Measurements from ENCODE around the gene ARGLU1.

Gene ARGLU1

GRCh38 chr13:106569233-106570095 lies 1.5 kb upstream of the ARGLU1 start:
- Histone ChIP-seq H3K79me2 (ENCODE audit: control insufficient read depth, insufficient read depth, low read length) (peaks cover 34% of the 10 kb centered on the region), H3K56ac (ENCODE audit: low read length) (no peak overlapping the region), H3K36me3 (ENCODE audit: control insufficient read depth, insufficient read depth, low read length) (no peaks in the 10 kb centered on the region), H3K79me1 (ENCODE audit: low read length) (no peaks in the 10 kb centered on the region), H2BK5ac (ENCODE audit: low read length) (no peak overlapping the region), H3K18ac (ENCODE audit: low read length) (no peak overlapping the region), H3K27ac (ENCODE audit: low read depth, low read length) (no peak overlapping the region), H4K8ac (ENCODE audit: low read depth, low read length) (no peak overlapping the region), H2AK5ac (ENCODE audit: low read length) (no peak overlapping the region), H4K5ac (ENCODE audit: low read length) (no peak overlapping the region), H3K4ac (ENCODE audit: low read depth, low read length) (no peak overlapping the region), H3K9ac (ENCODE audit: low read length) (no peak overlapping the region), H2BK15ac (replicated peaks; ENCODE audit: low read depth) (no peak overlapping the region), H3K4me2 (ENCODE audit: low read length) (no peak overlapping the region), H3K4me1 (ENCODE audit: control insufficient read depth, low read depth, low read length) (peaks cover 15% of the 10 kb centered on the region), H3K23ac (ENCODE audit: low read length) (no peak overlapping the region), H2BK120ac (ENCODE audit: low read depth, low read length) (no peak overlapping the region), H3K27me3 (ENCODE audit: insufficient read depth, low read length, poor library complexity) (no peaks in the 10 kb centered on the region), H3K4me3 (ENCODE audit: low read length) (no peak overlapping the region)
- DNase-seq = peak; percentile 44
- WGBS (ENCODE audit: extremely low coverage, insufficient coverage, low lambda C conversion rate) = no CpG with 5 or more reads among the region's 3 CpGs

- peaks cover 44% of the 10 kb centered on the region for H3K79me2 ChIP-seq (ENCODE audit: control insufficient read depth, insufficient read depth, low read length)
- no peak overlapping the region for H3K23ac ChIP-seq (ENCODE audit: low read length)
- WGBS (ENCODE audit: extremely low coverage, insufficient coverage, low lambda C conversion rate) = no CpG with 5 or more reads among the region's 11 CpGs
- H4K5ac ChIP-seq (ENCODE audit: low read length) = no peak overlapping the region
- DNase-seq = no peak
- H3K4ac ChIP-seq (ENCODE audit: low read depth, low read length) = no peak overlapping the region
- H3K79me1 ChIP-seq (ENCODE audit: low read length) = no peaks in the 10 kb centered on the region
- peaks cover 16% of the 10 kb centered on the region for H3K4me1 ChIP-seq (ENCODE audit: control insufficient read depth, low read depth, low read length)
- H4K8ac ChIP-seq (ENCODE audit: low read depth, low read length) = no peak overlapping the region
- H3K9ac ChIP-seq (ENCODE audit: low read length) = peak overlapping the region; percentile 31
- no peak overlapping the region for H3K4me3 ChIP-seq (ENCODE audit: low read length)
- H2AK5ac ChIP-seq (ENCODE audit: low read length) = no peak overlapping the region
- no peak overlapping the region for H3K27ac ChIP-seq (ENCODE audit: low read depth, low read length)
- no peak overlapping the region for H3K18ac ChIP-seq (ENCODE audit: low read length)
- H2BK120ac ChIP-seq (ENCODE audit: low read depth, low read length) = no peak overlapping the region
- no peaks in the 10 kb centered on the region for H3K27me3 ChIP-seq (ENCODE audit: insufficient read depth, low read length, poor library complexity)
- H3K4me2 ChIP-seq (ENCODE audit: low read length) = peak overlapping the region; percentile 38
- H2BK5ac ChIP-seq (ENCODE audit: low read length) = no peak overlapping the region
- peak overlapping the region; percentile 76 for H3K56ac ChIP-seq (ENCODE audit: low read length)
- no peak overlapping the region for H2BK15ac ChIP-seq (replicated peaks; ENCODE audit: low read depth)
- no peaks in the 10 kb centered on the region for H3K36me3 ChIP-seq (ENCODE audit: control insufficient read depth, insufficient read depth, low read length)
Measured at GRCh38 chr13:106568299-106569003, 514 bp upstream of the ARGLU1 start.

- Histone ChIP-seq H2AK5ac (ENCODE audit: low read length) (no peak overlapping the region), H3K4me1 (ENCODE audit: control insufficient read depth, low read depth, low read length) (peaks cover 19% of the 10 kb centered on the region), H3K27me3 (ENCODE audit: insufficient read depth, low read length, poor library complexity) (no peaks in the 10 kb centered on the region), H3K4ac (ENCODE audit: low read depth, low read length) (peak overlapping the region; percentile 81), H3K4me2 (ENCODE audit: low read length) (peak overlapping the region; percentile 83), H3K4me3 (ENCODE audit: low read length) (peak overlapping the region; percentile 91), H2BK120ac (ENCODE audit: low read depth, low read length) (no peak overlapping the region), H3K23ac (ENCODE audit: low read length) (no peak overlapping the region), H2BK5ac (ENCODE audit: low read length) (no peak overlapping the region), H3K56ac (ENCODE audit: low read length) (peak overlapping the region; percentile 98), H3K18ac (ENCODE audit: low read length) (peak overlapping the region; percentile 88), H3K36me3 (ENCODE audit: control insufficient read depth, insufficient read depth, low read length) (no peaks in the 10 kb centered on the region), H3K9ac (ENCODE audit: low read length) (peak overlapping the region; percentile 99), H3K27ac (ENCODE audit: low read depth, low read length) (peak overlapping the region; percentile 80), H3K79me1 (ENCODE audit: low read length) (no peaks in the 10 kb centered on the region), H4K5ac (ENCODE audit: low read length) (no peak overlapping the region), H2BK15ac (replicated peaks; ENCODE audit: low read depth) (no peak overlapping the region), H4K8ac (ENCODE audit: low read depth, low read length) (no peak overlapping the region), H3K79me2 (ENCODE audit: control insufficient read depth, insufficient read depth, low read length) (peaks cover 59% of the 10 kb centered on the region)
- DNase-seq = peak; percentile 81
- WGBS (ENCODE audit: extremely low coverage, insufficient coverage, low lambda C conversion rate) = no CpG with 5 or more reads among the region's 34 CpGs
Measured at GRCh38 chr13:106566641-106567473, 1.1 kb downstream of the ARGLU1 start.

GRCh38 chr13:106565127-106565775 lies 2.7 kb downstream of the ARGLU1 start:
- Histone ChIP-seq H3K79me1 (ENCODE audit: low read length) (no peaks in the 10 kb centered on the region), H2AK5ac (ENCODE audit: low read length) (no peak overlapping the region), H2BK15ac (replicated peaks; ENCODE audit: low read depth) (no peak overlapping the region), H3K27me3 (ENCODE audit: insufficient read depth, low read length, poor library complexity) (no peaks in the 10 kb centered on the region), H3K18ac (ENCODE audit: low read length) (no peak overlapping the region), H3K4me3 (ENCODE audit: low read length) (no peak overlapping the region), H3K4me1 (ENCODE audit: control insufficient read depth, low read depth, low read length) (peaks cover 25% of the 10 kb centered on the region), H3K9ac (ENCODE audit: low read length) (no peak overlapping the region), H3K4me2 (ENCODE audit: low read length) (no peak overlapping the region), H3K27ac (ENCODE audit: low read depth, low read length) (no peak overlapping the region), H2BK120ac (ENCODE audit: low read depth, low read length) (no peak overlapping the region), H3K79me2 (ENCODE audit: control insufficient read depth, insufficient read depth, low read length) (peaks cover 72% of the 10 kb centered on the region), H2BK5ac (ENCODE audit: low read length) (no peak overlapping the region), H3K56ac (ENCODE audit: low read length) (no peak overlapping the region), H4K8ac (ENCODE audit: low read depth, low read length) (no peak overlapping the region), H4K5ac (ENCODE audit: low read length) (no peak overlapping the region), H3K23ac (ENCODE audit: low read length) (no peak overlapping the region), H3K36me3 (ENCODE audit: control insufficient read depth, insufficient read depth, low read length) (no peaks in the 10 kb centered on the region), H3K4ac (ENCODE audit: low read depth, low read length) (no peak overlapping the region)
- WGBS (ENCODE audit: extremely low coverage, insufficient coverage, low lambda C conversion rate) = no CpG with 5 or more reads among the region's 4 CpGs
- no peak for DNase-seq

GRCh38 chr13:106562301-106562700 lies 5.6 kb downstream of the ARGLU1 start:
- Histone ChIP-seq H3K23ac (ENCODE audit: low read length) (no peak overlapping the region), H3K4me3 (ENCODE audit: low read length) (no peak overlapping the region), H2BK15ac (replicated peaks; ENCODE audit: low read depth) (no peak overlapping the region), H3K9ac (ENCODE audit: low read length) (no peak overlapping the region), H3K27ac (ENCODE audit: low read depth, low read length) (no peak overlapping the region), H2AK5ac (ENCODE audit: low read length) (no peak overlapping the region), H2BK5ac (ENCODE audit: low read length) (no peak overlapping the region), H3K4ac (ENCODE audit: low read depth, low read length) (no peak overlapping the region), H3K56ac (ENCODE audit: low read length) (no peak overlapping the region), H3K79me2 (ENCODE audit: control insufficient read depth, insufficient read depth, low read length) (peaks cover 87% of the 10 kb centered on the region), H4K8ac (ENCODE audit: low read depth, low read length) (no peak overlapping the region), H3K18ac (ENCODE audit: low read length) (no peak overlapping the region), H3K4me2 (ENCODE audit: low read length) (no peak overlapping the region), H3K27me3 (ENCODE audit: insufficient read depth, low read length, poor library complexity) (no peaks in the 10 kb centered on the region), H4K5ac (ENCODE audit: low read length) (no peak overlapping the region), H3K4me1 (ENCODE audit: control insufficient read depth, low read depth, low read length) (peaks cover 20% of the 10 kb centered on the region), H3K79me1 (ENCODE audit: low read length) (no peaks in the 10 kb centered on the region), H2BK120ac (ENCODE audit: low read depth, low read length) (no peak overlapping the region), H3K36me3 (ENCODE audit: control insufficient read depth, insufficient read depth, low read length) (peaks cover 2% of the 10 kb centered on the region)
- DNase-seq = no peak
- no CpG with 5 or more reads among the region's 1 CpG for WGBS (ENCODE audit: extremely low coverage, insufficient coverage, low lambda C conversion rate)

Data from mesendoderm (in vitro differentiated cells).